Osteoblast (primary cell): ENCODE data around the gene CAMK4. TPM values are rescaled to one million over a fixed set of nuclear protein-coding genes. Genes with fewer than 3 reads are reported as not detected.

ENCODE experiments used
- DNase-seq: peaks from one replicate; pipeline ENCODE4 v3.0.0; 2011; ENCODE audit warnings: low spot score, mixed read lengths; ENCODE audit not compliant: insufficient read length; ENCODE audit errors: missing footprints
- H2AFZ ChIP-seq: 2 replicates; pipeline ENCODE4 v1.6.0; 2011; ENCODE audit warnings: mild to moderate bottlenecking, low read length
- H3K27ac ChIP-seq: 2 replicates; pipeline ENCODE4 v1.5.1; 2011; ENCODE audit warnings: mild to moderate bottlenecking, low read depth, low read length, moderate library complexity
- H3K27me3 ChIP-seq: 2 replicates; pipeline ENCODE4 v1.6.0; 2012; ENCODE audit warnings: mild to moderate bottlenecking, control low read depth, inconsistent platforms, low read length, moderate library complexity; ENCODE audit not compliant: insufficient read depth
- H3K36me3 ChIP-seq: 2 replicates; pipeline ENCODE4 v1.5.1; 2011; ENCODE audit warnings: mild to moderate bottlenecking, low read length, control low read depth, moderate library complexity; ENCODE audit not compliant: insufficient read depth
- H3K4me1 ChIP-seq: 2 replicates; pipeline ENCODE4 v1.5.1; 2011; ENCODE audit warnings: mild to moderate bottlenecking, low read length, control low read depth, moderate library complexity; ENCODE audit not compliant: insufficient read depth
- H3K4me2 ChIP-seq: 2 replicates; pipeline ENCODE4 v1.6.0; 2011; ENCODE audit warnings: mild to moderate bottlenecking, low read length; ENCODE audit not compliant: insufficient read depth
- H3K4me3 ChIP-seq: fragments of 200-600 bp; sonication (generic); 3 replicates; pipeline ENCODE4 v1.5.1; 2012; ENCODE audit warnings: mild to moderate bottlenecking, low read length, inconsistent platforms; ENCODE audit not compliant: insufficient read depth
- H3K79me2 ChIP-seq: 2 replicates; pipeline ENCODE4 v1.6.0; 2012; ENCODE audit warnings: mild to moderate bottlenecking, low read length, control low read depth, inconsistent platforms; ENCODE audit not compliant: insufficient read depth
- H3K9me3 ChIP-seq: 2 replicates; pipeline ENCODE4 v1.5.1; 2011; ENCODE audit warnings: low read depth, low read length, control low read depth
- H4K20me1 ChIP-seq: 2 replicates; pipeline ENCODE4 v1.6.0; 2012; ENCODE audit warnings: mild to moderate bottlenecking, low read length, control low read depth; ENCODE audit not compliant: insufficient read depth
- total RNA-seq: library from RNA; depleted of rRNA; stranded (reverse); fragments of >200 nt; gene quantifications from 2 replicates; pipeline ENCODE4 v1.2.3, GENCODE V29; 2012
- TF ChIP-seq, protein P1 (sequence below): IDR thresholded peaks from 2 replicates; pipeline ENCODE4 v1.5.1; 2011; ENCODE audit warnings: mild to moderate bottlenecking, low read depth, low read length, moderate library complexity; ENCODE audit errors: extremely low read depth

The CAMK4 gene
- total RNA-seq, 1 donor: 0.72 TPM

DNA sequence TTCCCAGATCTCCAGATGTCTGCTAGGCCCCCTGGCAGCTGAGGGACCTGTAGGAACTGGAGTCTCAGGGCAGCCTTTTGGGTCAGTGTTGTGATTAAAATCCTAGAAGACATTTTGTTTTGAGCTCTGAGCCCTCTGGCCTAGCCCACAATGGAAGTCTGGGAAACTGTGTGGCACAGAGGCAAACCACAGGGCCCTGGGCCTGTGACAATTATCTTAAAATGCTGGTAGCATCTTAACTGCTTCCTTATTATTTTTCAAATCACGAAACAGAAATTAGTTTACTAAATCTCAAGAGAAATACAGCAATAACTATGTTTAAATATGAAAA lies 162.6 kb downstream of the CAMK4 start:
- no peak overlapping the region for H3K4me3 ChIP-seq
- TF ChIP-seq, protein P1, sequence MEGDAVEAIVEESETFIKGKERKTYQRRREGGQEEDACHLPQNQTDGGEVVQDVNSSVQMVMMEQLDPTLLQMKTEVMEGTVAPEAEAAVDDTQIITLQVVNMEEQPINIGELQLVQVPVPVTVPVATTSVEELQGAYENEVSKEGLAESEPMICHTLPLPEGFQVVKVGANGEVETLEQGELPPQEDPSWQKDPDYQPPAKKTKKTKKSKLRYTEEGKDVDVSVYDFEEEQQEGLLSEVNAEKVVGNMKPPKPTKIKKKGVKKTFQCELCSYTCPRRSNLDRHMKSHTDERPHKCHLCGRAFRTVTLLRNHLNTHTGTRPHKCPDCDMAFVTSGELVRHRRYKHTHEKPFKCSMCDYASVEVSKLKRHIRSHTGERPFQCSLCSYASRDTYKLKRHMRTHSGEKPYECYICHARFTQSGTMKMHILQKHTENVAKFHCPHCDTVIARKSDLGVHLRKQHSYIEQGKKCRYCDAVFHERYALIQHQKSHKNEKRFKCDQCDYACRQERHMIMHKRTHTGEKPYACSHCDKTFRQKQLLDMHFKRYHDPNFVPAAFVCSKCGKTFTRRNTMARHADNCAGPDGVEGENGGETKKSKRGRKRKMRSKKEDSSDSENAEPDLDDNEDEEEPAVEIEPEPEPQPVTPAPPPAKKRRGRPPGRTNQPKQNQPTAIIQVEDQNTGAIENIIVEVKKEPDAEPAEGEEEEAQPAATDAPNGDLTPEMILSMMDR: no peak
- DNase-seq: no peak
- H3K27ac ChIP-seq: no peak overlapping the region
- H3K36me3 ChIP-seq: no peaks in the 10 kb centered on the region
- H3K9me3 ChIP-seq: no peaks in the 10 kb centered on the region
- H4K20me1 ChIP-seq: no peaks in the 10 kb centered on the region
- peak overlapping the region; percentile 60 for H2AFZ ChIP-seq
- H3K27me3 ChIP-seq: no peaks in the 10 kb centered on the region
- H3K4me1 ChIP-seq: peaks cover 9% of the 10 kb centered on the region
- no peak overlapping the region for H3K4me2 ChIP-seq
- no peaks in the 10 kb centered on the region for H3K79me2 ChIP-seq

DNA sequence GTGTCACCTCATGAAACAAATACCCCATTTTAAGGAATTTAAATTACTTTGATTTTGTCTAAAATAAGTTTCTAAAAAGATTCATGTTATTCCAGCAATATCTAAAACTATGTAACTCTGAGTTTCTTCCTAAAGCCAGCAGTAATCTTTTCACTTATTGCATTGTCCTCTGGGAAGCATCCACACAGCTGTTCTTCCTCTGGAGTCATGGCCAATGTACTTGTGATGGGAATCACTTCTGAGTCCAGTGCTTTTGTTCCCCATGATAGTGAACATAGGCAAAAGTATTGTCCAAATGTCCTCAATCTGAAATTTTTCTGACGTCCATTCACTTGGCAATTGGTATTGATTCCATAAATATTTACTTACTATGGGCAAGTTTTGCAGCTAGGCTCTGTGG lies 163.2 kb downstream of the CAMK4 start:
- Histone ChIP-seq H2AFZ (no peak overlapping the region), H4K20me1 (no peaks in the 10 kb centered on the region), H3K27me3 (no peaks in the 10 kb centered on the region), H3K4me3 (no peak overlapping the region), H3K79me2 (no peaks in the 10 kb centered on the region), H3K4me1 (peaks cover 9% of the 10 kb centered on the region), H3K4me2 (no peak overlapping the region), H3K36me3 (no peaks in the 10 kb centered on the region), H3K27ac (no peak overlapping the region), H3K9me3 (no peaks in the 10 kb centered on the region)
- no peak for DNase-seq
- TF ChIP-seq, protein P1: no peak

DNA sequence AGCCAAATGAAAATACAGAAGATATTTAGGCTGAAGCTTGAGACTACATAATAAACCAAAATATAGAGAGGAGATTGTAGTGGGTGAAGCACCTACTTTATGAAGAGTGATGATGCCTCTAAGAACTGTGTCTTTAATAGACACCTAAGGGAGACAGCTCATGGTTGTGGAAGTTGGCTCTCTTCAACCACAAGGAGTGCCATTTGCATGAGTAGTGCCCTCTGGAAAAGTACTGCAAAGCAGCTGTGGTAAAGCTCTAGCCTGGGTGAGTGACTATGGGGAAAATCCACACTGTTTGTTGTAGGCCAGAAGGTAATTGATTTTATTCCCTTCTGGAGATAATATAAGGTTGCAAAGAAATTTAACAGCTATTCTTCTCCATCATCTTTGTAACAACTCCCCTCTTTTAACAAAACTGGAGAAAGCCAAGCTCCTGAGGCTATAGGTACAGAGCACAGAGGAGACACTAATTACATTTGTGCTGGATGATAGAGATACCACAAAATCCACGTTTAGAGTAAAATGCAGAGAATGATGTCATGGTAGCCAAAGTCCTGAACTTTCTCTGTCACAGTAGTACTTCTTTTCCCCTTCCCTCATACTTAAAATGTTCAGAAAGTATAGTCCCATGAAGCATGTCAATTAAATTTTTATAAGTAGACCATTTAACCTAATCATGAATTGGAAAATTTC lies 165.4 kb downstream of the CAMK4 start:
- Histone ChIP-seq H3K27me3 (no peaks in the 10 kb centered on the region), H3K9me3 (no peaks in the 10 kb centered on the region), H3K4me3 (no peak overlapping the region), H3K4me1 (peaks cover 9% of the 10 kb centered on the region), H3K79me2 (no peaks in the 10 kb centered on the region), H4K20me1 (no peaks in the 10 kb centered on the region), H3K4me2 (no peak overlapping the region), H3K36me3 (no peaks in the 10 kb centered on the region), H2AFZ (no peak overlapping the region), H3K27ac (peak overlapping the region; percentile 55)
- TF ChIP-seq, protein P1: no peak
- DNase-seq: no peak

DNA sequence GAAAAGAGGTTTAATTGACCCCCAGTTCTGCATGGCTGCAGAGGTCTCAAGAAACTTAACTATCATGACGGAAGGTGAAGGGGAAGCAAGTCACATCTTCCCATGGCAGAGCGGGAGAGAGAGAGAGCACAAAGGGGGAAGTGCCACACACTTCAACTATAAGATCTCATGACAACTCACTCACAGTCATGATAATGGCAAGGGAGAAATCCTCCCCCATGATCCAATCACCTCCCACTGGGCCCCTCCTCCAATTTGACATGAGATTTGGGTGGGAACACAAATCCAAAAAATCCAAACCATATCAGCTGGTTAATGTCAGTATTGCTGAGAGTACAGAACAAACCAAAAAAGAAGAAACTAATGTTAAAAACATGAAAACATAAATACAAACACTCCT lies 168.0 kb downstream of the CAMK4 start:
- no peaks in the 10 kb centered on the region for H3K27me3 ChIP-seq
- H3K36me3 ChIP-seq: no peaks in the 10 kb centered on the region
- peaks cover 9% of the 10 kb centered on the region for H3K4me1 ChIP-seq
- no peaks in the 10 kb centered on the region for H4K20me1 ChIP-seq
- no peak for DNase-seq
- no peaks in the 10 kb centered on the region for H3K79me2 ChIP-seq
- no peak overlapping the region for H3K4me2 ChIP-seq
- TF ChIP-seq, protein P1: no peak
- H2AFZ ChIP-seq: no peak overlapping the region
- H3K9me3 ChIP-seq: no peaks in the 10 kb centered on the region
- no peak overlapping the region for H3K4me3 ChIP-seq
- no peak overlapping the region for H3K27ac ChIP-seq
